T-helper 2 cell treated with Interferon-gamma antibody and Interleukin-4, amounts not matched to agents 5 μg/mL and 100 μg/mL, for 36 hours (primary cell): ENCODE data around the gene CMKLR1.

Experiments
- DNase-seq: peaks from one replicate; pipeline ENCODE4 v3.0.0; 2021; ENCODE audit warnings: low spot score
- H3K27ac Mint-ChIP-seq: one replicate; pipeline ENCODE4 v1.8.0; 2021; ENCODE audit warnings: mild to moderate bottlenecking, mixed read lengths
- H3K27me3 Mint-ChIP-seq: one replicate; pipeline ENCODE4 v1.8.0; 2021; ENCODE audit warnings: low read depth, mixed read lengths
- H3K36me3 Mint-ChIP-seq: one replicate; pipeline ENCODE4 v1.8.0; 2021; ENCODE audit warnings: low read depth, mixed read lengths
- H3K4me1 Mint-ChIP-seq: one replicate; pipeline ENCODE4 v1.8.0; 2021; ENCODE audit warnings: low read depth, mixed read lengths
- H3K4me3 Mint-ChIP-seq: one replicate; pipeline ENCODE4 v1.8.0; 2022; ENCODE audit warnings: mild to moderate bottlenecking, moderate library complexity, mixed read lengths
- H3K9me3 Mint-ChIP-seq: one replicate; pipeline ENCODE4 v1.8.0; 2021; ENCODE audit warnings: mixed read lengths

CMKLR1 gene

GRCh38 chr12:108254030-108254429, 85.1 kb downstream of the CMKLR1 start:
- no peak overlapping the region for H3K27ac Mint-ChIP-seq
- no peaks in the 10 kb centered on the region for H3K36me3 Mint-ChIP-seq
- H3K27me3 Mint-ChIP-seq = no peaks in the 10 kb centered on the region
- H3K4me1 Mint-ChIP-seq = peaks cover 2% of the 10 kb centered on the region
- H3K9me3 Mint-ChIP-seq = no peaks in the 10 kb centered on the region
- no peak overlapping the region for H3K4me3 Mint-ChIP-seq
- DNase-seq = no peak

GRCh38 chr12:108253540-108253939, 85.6 kb downstream of the CMKLR1 start:
- no peak for DNase-seq
- Mint-ChIP-seq H3K36me3 (no peaks in the 10 kb centered on the region), H3K4me1 (peaks cover 2% of the 10 kb centered on the region), H3K9me3 (no peaks in the 10 kb centered on the region), H3K27ac (no peak overlapping the region), H3K4me3 (no peak overlapping the region), H3K27me3 (no peaks in the 10 kb centered on the region)

- no peak overlapping the region for H3K27ac Mint-ChIP-seq
- no peak for DNase-seq
- H3K9me3 Mint-ChIP-seq = no peaks in the 10 kb centered on the region
- peaks cover 2% of the 10 kb centered on the region for H3K4me1 Mint-ChIP-seq
- H3K36me3 Mint-ChIP-seq = no peaks in the 10 kb centered on the region
- H3K27me3 Mint-ChIP-seq = no peaks in the 10 kb centered on the region
- no peak overlapping the region for H3K4me3 Mint-ChIP-seq
Measured at GRCh38 chr12:108252523-108252922, 86.6 kb downstream of the CMKLR1 start.

- Mint-ChIP-seq H3K36me3 (no peaks in the 10 kb centered on the region), H3K4me1 (no peaks in the 10 kb centered on the region), H3K4me3 (no peak overlapping the region), H3K9me3 (no peaks in the 10 kb centered on the region), H3K27me3 (no peaks in the 10 kb centered on the region), H3K27ac (no peak overlapping the region)
- DNase-seq = no peak
Measured at GRCh38 chr12:108248011-108248410, 91.1 kb downstream of the CMKLR1 start.

- no peak overlapping the region for H3K4me3 Mint-ChIP-seq
- H3K4me1 Mint-ChIP-seq = no peaks in the 10 kb centered on the region
- H3K27ac Mint-ChIP-seq = no peak overlapping the region
- no peaks in the 10 kb centered on the region for H3K9me3 Mint-ChIP-seq
- H3K27me3 Mint-ChIP-seq = no peaks in the 10 kb centered on the region
- no peak for DNase-seq
- H3K36me3 Mint-ChIP-seq = no peaks in the 10 kb centered on the region
Measured at GRCh38 chr12:108247130-108247529, 92.0 kb downstream of the CMKLR1 start.

- DNase-seq = no peak
- no peaks in the 10 kb centered on the region for H3K9me3 Mint-ChIP-seq
- H3K4me1 Mint-ChIP-seq = no peaks in the 10 kb centered on the region
- H3K27me3 Mint-ChIP-seq = no peaks in the 10 kb centered on the region
- no peaks in the 10 kb centered on the region for H3K36me3 Mint-ChIP-seq
- no peak overlapping the region for H3K27ac Mint-ChIP-seq
- no peak overlapping the region for H3K4me3 Mint-ChIP-seq
Measured at GRCh38 chr12:108241986-108242703, 97.0 kb downstream of the CMKLR1 start.

- no peak overlapping the region for H3K4me3 Mint-ChIP-seq
- H3K9me3 Mint-ChIP-seq = no peaks in the 10 kb centered on the region
- H3K27me3 Mint-ChIP-seq = no peaks in the 10 kb centered on the region
- no peak overlapping the region for H3K27ac Mint-ChIP-seq
- no peak for DNase-seq
- no peaks in the 10 kb centered on the region for H3K36me3 Mint-ChIP-seq
- H3K4me1 Mint-ChIP-seq = no peaks in the 10 kb centered on the region
Measured at GRCh38 chr12:108240928-108241327, 98.2 kb downstream of the CMKLR1 start.

GRCh38 chr12:108240027-108240785, 98.9 kb downstream of the CMKLR1 start:
- Mint-ChIP-seq H3K27ac (no peak overlapping the region), H3K9me3 (no peaks in the 10 kb centered on the region), H3K36me3 (no peaks in the 10 kb centered on the region), H3K4me3 (no peak overlapping the region), H3K27me3 (no peaks in the 10 kb centered on the region), H3K4me1 (no peaks in the 10 kb centered on the region)
- no peak for DNase-seq

- Mint-ChIP-seq H3K27ac (no peak overlapping the region), H3K4me1 (no peaks in the 10 kb centered on the region), H3K36me3 (no peaks in the 10 kb centered on the region), H3K9me3 (no peaks in the 10 kb centered on the region), H3K4me3 (no peak overlapping the region), H3K27me3 (no peaks in the 10 kb centered on the region)
- DNase-seq = no peak
Measured at GRCh38 chr12:108239378-108239777, 99.7 kb downstream of the CMKLR1 start.

- Mint-ChIP-seq H3K4me1 (no peaks in the 10 kb centered on the region), H3K27ac (no peak overlapping the region), H3K9me3 (no peaks in the 10 kb centered on the region), H3K27me3 (no peaks in the 10 kb centered on the region), H3K36me3 (no peaks in the 10 kb centered on the region), H3K4me3 (no peak overlapping the region)
- DNase-seq = no peak
Measured at GRCh38 chr12:108238474-108238873, 100.6 kb downstream of the CMKLR1 start.
